ENCODE results near the gene LSM2. TPM values are rescaled to one million over a fixed set of nuclear protein-coding genes. Genes with fewer than 3 reads are reported as not detected.

LSM2 gene
- total and polyA plus RNA-seq, 3 experiments from 2014 or later = 80.8 to 172 (median 160) TPM

- no peak for DNase-seq
- H3K4me1 Mint-ChIP-seq = peaks cover 20 to 27% (median 21%) of the 10 kb centered on the region in 3 donors
- no peak overlapping the region for H3K4me3 ChIP-seq (ENCODE audit: low read length)
- peaks cover 30% of the 10 kb centered on the region for H3K4me1 ChIP-seq (ENCODE audit: insufficient read depth, low read length)
- H3K36me3 Mint-ChIP-seq = peaks cover 0 to 44% (median 1%) of the 10 kb centered on the region in 3 donors
- POLR2A ChIA-PET = interaction anchor here (1.2 kb wide), 1 partner anchor 9 kb away, joined by 3 read pairs; no protein-coding TSS in a partner anchor
- CTCF ChIA-PET = no interaction called here
- H3K27ac ChIP-seq (ENCODE audit: low read depth, low read length) = peak overlapping the region; percentile 70
- peaks cover 11% of the 10 kb centered on the region for H3K36me3 ChIP-seq (ENCODE audit: insufficient read depth, low read length)
- H3K9me3 ChIP-seq (ENCODE audit: low read length) = no peaks in the 10 kb centered on the region
- H3K27me3 Mint-ChIP-seq = peaks cover 0 to 2% of the 10 kb centered on the region in 2 donors
- no peak overlapping the region for H3K4me3 Mint-ChIP-seq
- peak overlapping the region in 3 of 8 donors; percentile 32 to 80 (median 47) for H3K27ac Mint-ChIP-seq
- no peaks in the 10 kb centered on the region for H3K9me3 Mint-ChIP-seq
- H3K27me3 ChIP-seq (ENCODE audit: insufficient read depth, low read length, poor library complexity, severe bottlenecking) = no peaks in the 10 kb centered on the region
Measured at GRCh38 chr6:31778193-31778592, 28.6 kb downstream of the LSM2 start.

DNA sequence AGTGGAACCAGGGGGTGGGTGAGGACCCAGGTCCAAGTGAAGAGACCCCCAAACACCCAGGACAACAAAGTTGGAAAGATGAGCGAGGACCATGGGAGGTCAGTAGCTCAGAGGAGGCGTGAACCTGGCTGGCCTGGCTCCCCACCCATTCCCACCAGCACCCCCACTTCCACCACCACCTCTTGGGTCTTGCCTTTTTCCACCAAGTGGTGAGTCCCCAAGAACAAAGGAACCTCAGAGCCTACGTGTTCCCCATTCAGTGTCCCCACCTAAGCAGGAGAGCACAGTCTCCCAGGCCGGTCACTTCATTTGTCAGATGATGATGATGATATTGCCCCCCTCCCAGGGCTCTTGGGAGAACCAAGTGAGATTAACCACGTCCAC, 29.1 kb downstream of the LSM2 start:
- DNase-seq = no peak
- Histone ChIP-seq H3K27me3 (ENCODE audit: insufficient read depth, low read length, poor library complexity, severe bottlenecking) (no peaks in the 10 kb centered on the region), H3K4me3 (ENCODE audit: low read length) (no peak overlapping the region), H3K27ac (ENCODE audit: low read depth, low read length) (peak overlapping the region; percentile 70), H3K4me1 (ENCODE audit: insufficient read depth, low read length) (peaks cover 36% of the 10 kb centered on the region), H3K36me3 (ENCODE audit: insufficient read depth, low read length) (peaks cover 8% of the 10 kb centered on the region), H3K9me3 (ENCODE audit: low read length) (no peaks in the 10 kb centered on the region)
- Mint-ChIP-seq H3K36me3 (peaks cover 0 to 40% (median 1%) of the 10 kb centered on the region in 3 donors), H3K27ac (peak overlapping the region in 7 of 8 donors; percentile 47 to 80 (median 73)), H3K4me3 (peak overlapping the region in 1 of 7 donors; percentile 84), H3K4me1 (peaks cover 25 to 31% (median 25%) of the 10 kb centered on the region in 3 donors), H3K27me3 (peaks cover 0 to 2% of the 10 kb centered on the region in 2 donors), H3K9me3 (no peaks in the 10 kb centered on the region)
- CTCF ChIA-PET = interaction anchor here (0.8 kb wide), 1 partner anchor 14 kb away, joined by 5 read pairs; no protein-coding TSS in a partner anchor
- POLR2A ChIA-PET = interaction anchor here (1.2 kb wide), 1 partner anchor 8 kb away, joined by 3 read pairs; no protein-coding TSS in a partner anchor

GRCh38 chr6:31776989-31777666, 29.6 kb downstream of the LSM2 start, which contains the start of gene VWA7:
TSS of gene VWA7 (minus strand) at chr6:31777328. CDS start at chr6:31776779, 549 bp downstream.
- ChIA-PET CTCF (interaction anchor here (0.8 kb wide), 1 partner anchor 14 kb away, joined by 5 read pairs; no protein-coding TSS in a partner anchor), POLR2A (no interaction called here)
- Mint-ChIP-seq H3K9me3 (peaks cover 0 to 2% (median 0%) of the 10 kb centered on the region in 5 donors), H3K4me1 (peaks cover 28 to 36% (median 31%) of the 10 kb centered on the region in 3 donors), H3K36me3 (peaks cover 0 to 35% (median 1%) of the 10 kb centered on the region in 3 donors), H3K27me3 (peaks cover 0 to 2% of the 10 kb centered on the region in 2 donors), H3K27ac (peak within 1 kb of the TSS; percentile 45 to 83 (median 74)), H3K4me3 (peak within 1 kb of the TSS in 6 of 7 donors; percentile 41 to 84 (median 54))
- Histone ChIP-seq H3K36me3 (ENCODE audit: insufficient read depth, low read length) (peaks cover 5% of the 10 kb centered on the region), H3K4me1 (ENCODE audit: insufficient read depth, low read length) (peaks cover 39% of the 10 kb centered on the region), H3K27ac (ENCODE audit: low read depth, low read length) (peak within 1 kb of the TSS; percentile 70), H3K9me3 (ENCODE audit: low read length) (no peaks in the 10 kb centered on the region), H3K4me3 (ENCODE audit: low read length) (peak within 1 kb of the TSS; percentile 17), H3K27me3 (ENCODE audit: insufficient read depth, low read length, poor library complexity, severe bottlenecking) (no peaks in the 10 kb centered on the region)
- DNase-seq = peak in 4 of 5 donors; percentile 42 to 80 (median 53)

DNA sequence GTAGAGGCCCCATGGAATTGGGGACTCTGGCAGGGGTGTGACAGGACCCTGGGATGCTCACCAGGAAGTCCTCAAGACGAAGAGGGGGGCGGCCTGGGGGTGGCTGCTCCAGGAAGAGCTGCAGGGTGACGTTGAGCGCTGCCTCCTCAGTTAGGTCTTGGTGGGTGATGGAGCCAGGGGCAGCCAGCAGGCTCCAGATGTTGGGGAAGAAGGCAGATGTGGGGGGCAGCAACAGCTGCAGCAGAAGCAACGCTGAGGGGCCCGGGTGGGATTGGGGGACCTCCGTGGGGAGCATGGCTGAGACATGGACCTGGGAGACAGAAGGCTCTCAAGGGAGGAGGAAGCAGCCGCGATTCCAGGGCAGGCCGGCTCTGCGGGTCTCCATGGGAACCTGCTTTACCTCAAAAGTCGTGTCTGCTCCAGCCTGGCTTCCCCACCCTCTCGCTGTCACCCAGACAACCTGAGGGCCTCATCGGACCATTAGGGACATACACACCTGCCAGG, 30.2 kb downstream of the LSM2 start:
- Mint-ChIP-seq H3K27me3 (peaks cover 0 to 2% of the 10 kb centered on the region in 2 donors), H3K27ac (peak overlapping the region; percentile 45 to 83 (median 66)), H3K36me3 (peaks cover 0 to 29% (median 1%) of the 10 kb centered on the region in 3 donors), H3K4me1 (peaks cover 30 to 40% (median 34%) of the 10 kb centered on the region in 3 donors), H3K9me3 (peaks cover 0 to 3% (median 0%) of the 10 kb centered on the region in 5 donors), H3K4me3 (peak overlapping the region in 6 of 7 donors; percentile 41 to 67 (median 54))
- Histone ChIP-seq H3K4me1 (ENCODE audit: insufficient read depth, low read length) (peaks cover 44% of the 10 kb centered on the region), H3K4me3 (ENCODE audit: low read length) (peak overlapping the region; percentile 17), H3K9me3 (ENCODE audit: low read length) (no peaks in the 10 kb centered on the region), H3K27ac (ENCODE audit: low read depth, low read length) (peak overlapping the region; percentile 70), H3K27me3 (ENCODE audit: insufficient read depth, low read length, poor library complexity, severe bottlenecking) (no peaks in the 10 kb centered on the region), H3K36me3 (ENCODE audit: insufficient read depth, low read length) (peaks cover 5% of the 10 kb centered on the region)
- ChIA-PET POLR2A (no interaction called here), CTCF (no interaction called here)
- DNase-seq = no peak

- peaks cover 0 to 24% (median 1%) of the 10 kb centered on the region in 3 donors for H3K36me3 Mint-ChIP-seq
- peaks cover 50% of the 10 kb centered on the region for H3K4me1 ChIP-seq (ENCODE audit: insufficient read depth, low read length)
Measured at GRCh38 chr6:31775633-31776484, 30.9 kb downstream of the LSM2 start.

DNA sequence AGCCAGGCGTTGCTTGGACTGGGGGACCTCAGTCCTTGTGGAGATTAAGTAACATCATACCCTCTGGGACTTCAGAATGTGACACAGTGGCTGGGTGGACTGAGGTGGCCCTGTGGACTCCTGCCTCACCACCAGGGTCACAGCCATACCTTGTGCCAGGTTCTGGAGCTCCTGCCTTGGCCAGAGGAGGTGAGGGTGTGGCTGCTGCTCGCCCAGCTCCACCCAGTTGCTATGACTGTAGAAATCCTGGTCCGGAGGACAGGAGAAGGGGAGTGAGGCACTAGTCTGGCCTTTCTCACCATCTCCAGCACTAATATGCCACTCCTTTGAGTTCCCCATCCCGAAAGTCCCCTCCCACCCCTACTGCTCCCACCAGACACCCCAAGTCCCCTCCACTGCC, 31.6 kb downstream of the LSM2 start:
- H3K27me3 Mint-ChIP-seq = peaks cover 0 to 2% of the 10 kb centered on the region in 2 donors

More at GRCh38 chr6:31775633-31776484, 30.9 kb downstream of the LSM2 start:
- peak overlapping the region; percentile 70 for H3K27ac ChIP-seq (ENCODE audit: low read depth, low read length)
- H3K27me3 ChIP-seq (ENCODE audit: insufficient read depth, low read length, poor library complexity, severe bottlenecking) = no peaks in the 10 kb centered on the region
- peaks cover 36 to 47% (median 40%) of the 10 kb centered on the region in 3 donors for H3K4me1 Mint-ChIP-seq
- POLR2A ChIA-PET = no interaction called here
- peaks cover 0 to 5% (median 0%) of the 10 kb centered on the region in 5 donors for H3K9me3 Mint-ChIP-seq
- peaks cover 4% of the 10 kb centered on the region for H3K36me3 ChIP-seq (ENCODE audit: insufficient read depth, low read length)
- DNase-seq = no peak
- no peaks in the 10 kb centered on the region for H3K9me3 ChIP-seq (ENCODE audit: low read length)
- peak overlapping the region in 7 of 8 donors; percentile 45 to 86 (median 68) for H3K27ac Mint-ChIP-seq
- peak overlapping the region in 6 of 7 donors; percentile 16 to 67 (median 47) for H3K4me3 Mint-ChIP-seq
- peaks cover 0 to 2% of the 10 kb centered on the region in 2 donors for H3K27me3 Mint-ChIP-seq
- no peak overlapping the region for H3K4me3 ChIP-seq (ENCODE audit: low read length)
- CTCF ChIA-PET = no interaction called here

GRCh38 chr6:31771992-31772358, 34.8 kb downstream of the LSM2 start:
- peaks cover 0 to 2% of the 10 kb centered on the region in 2 donors for H3K27me3 Mint-ChIP-seq
- H3K4me1 Mint-ChIP-seq = peaks cover 32 to 44% (median 37%) of the 10 kb centered on the region in 3 donors
- DNase-seq = no peak
- H3K4me1 ChIP-seq (ENCODE audit: insufficient read depth, low read length) = peaks cover 51% of the 10 kb centered on the region
- H3K36me3 Mint-ChIP-seq = no peaks in the 10 kb centered on the region
- POLR2A ChIA-PET = interaction anchor here (0.6 to 1.7 kb wide), 2 partner anchors 32 to 172 kb away, joined by 3 to 12 read pairs; partner anchors contain the start of gene MSH5
- peak overlapping the region in 6 of 8 donors; percentile 12 to 83 (median 55) for H3K27ac Mint-ChIP-seq
- H3K9me3 Mint-ChIP-seq = peaks cover 0 to 5% (median 0%) of the 10 kb centered on the region in 5 donors
- CTCF ChIA-PET = interaction anchor here (0.9 to 4.0 kb wide), 4 partner anchors 34 to 58 kb away, joined by 3 to 42 read pairs (median 3); partner anchors contain the start of genes CLIC1, DDAH2 and MSH5
- no peak overlapping the region for H3K27ac ChIP-seq (ENCODE audit: low read depth, low read length)
- no peak overlapping the region for H3K4me3 ChIP-seq (ENCODE audit: low read length)
- no peaks in the 10 kb centered on the region for H3K9me3 ChIP-seq (ENCODE audit: low read length)
- no peaks in the 10 kb centered on the region for H3K27me3 ChIP-seq (ENCODE audit: insufficient read depth, low read length, poor library complexity, severe bottlenecking)
- no peaks in the 10 kb centered on the region for H3K36me3 ChIP-seq (ENCODE audit: insufficient read depth, low read length)
- H3K4me3 Mint-ChIP-seq = peak overlapping the region in 6 of 7 donors; percentile 62 to 84 (median 72)

More for the DNA sequence above, 31.6 kb downstream of the LSM2 start:
- H3K4me1 ChIP-seq (ENCODE audit: insufficient read depth, low read length) = peaks cover 53% of the 10 kb centered on the region
- H3K9me3 ChIP-seq (ENCODE audit: low read length) = no peaks in the 10 kb centered on the region
- POLR2A ChIA-PET = no interaction called here
- DNase-seq = no peak
- H3K27ac Mint-ChIP-seq = peak overlapping the region in 3 of 8 donors; percentile 30 to 86 (median 56)
- peaks cover 36 to 47% (median 40%) of the 10 kb centered on the region in 3 donors for H3K4me1 Mint-ChIP-seq
- peaks cover 0 to 17% (median 1%) of the 10 kb centered on the region in 3 donors for H3K36me3 Mint-ChIP-seq
- peak overlapping the region in 2 of 7 donors; percentile 29 to 54 for H3K4me3 Mint-ChIP-seq
- no peaks in the 10 kb centered on the region for H3K27me3 ChIP-seq (ENCODE audit: insufficient read depth, low read length, poor library complexity, severe bottlenecking)
- H3K4me3 ChIP-seq (ENCODE audit: low read length) = no peak overlapping the region
- no peaks in the 10 kb centered on the region for H3K36me3 ChIP-seq (ENCODE audit: insufficient read depth, low read length)
- peaks cover 0 to 5% (median 0%) of the 10 kb centered on the region in 5 donors for H3K9me3 Mint-ChIP-seq
- CTCF ChIA-PET = interaction anchor here (1.2 kb wide), 1 partner anchor 45 kb away, joined by 3 read pairs; no protein-coding TSS in a partner anchor
- H3K27ac ChIP-seq (ENCODE audit: low read depth, low read length) = no peak overlapping the region
